GM12801 (cell line): ENCODE data around the gene CFTR.

ENCODE experiments used
- CTCF ChIP-seq: IDR thresholded peaks from one replicate; pipeline ENCODE4 v1.5.1; 2011; ENCODE audit warnings: control low read depth; ENCODE audit not compliant: insufficient read length; ENCODE audit errors: extremely low read depth

CFTR gene

GRCh38 chr7:117707080-117707479 lies 227.3 kb downstream of the CFTR start:
- no peak for TF ChIP-seq CTCF

- no peak for TF ChIP-seq CTCF
Observed at GRCh38 chr7:117711556-117711955, 231.7 kb downstream of the CFTR start.

GRCh38 chr7:117715784-117716445 lies 236.1 kb downstream of the CFTR start:
- no peak for TF ChIP-seq CTCF

- no peak for TF ChIP-seq CTCF
Observed at GRCh38 chr7:117716707-117717299, 237.0 kb downstream of the CFTR start.

GRCh38 chr7:117717357-117717756 lies 237.5 kb downstream of the CFTR start:
- no peak for TF ChIP-seq CTCF
